Hematopoietic multipotent progenitor cell treated with erythropoietin and hydrocortisone succinate and interleukin-3 and kit ligand, for 8 days (in vitro differentiated cells): ENCODE results near the gene ADIPOQ.
"Not testable (repeated sequence)": the region's sequence is repeated elsewhere in the genome, so short reads cannot be mapped to it uniquely, and the experiment has no call there.

ENCODE experiments used
- DNase-seq: peaks from one replicate; pipeline ENCODE4 v3.0.0-alpha.2; 2015

ADIPOQ gene

DNA sequence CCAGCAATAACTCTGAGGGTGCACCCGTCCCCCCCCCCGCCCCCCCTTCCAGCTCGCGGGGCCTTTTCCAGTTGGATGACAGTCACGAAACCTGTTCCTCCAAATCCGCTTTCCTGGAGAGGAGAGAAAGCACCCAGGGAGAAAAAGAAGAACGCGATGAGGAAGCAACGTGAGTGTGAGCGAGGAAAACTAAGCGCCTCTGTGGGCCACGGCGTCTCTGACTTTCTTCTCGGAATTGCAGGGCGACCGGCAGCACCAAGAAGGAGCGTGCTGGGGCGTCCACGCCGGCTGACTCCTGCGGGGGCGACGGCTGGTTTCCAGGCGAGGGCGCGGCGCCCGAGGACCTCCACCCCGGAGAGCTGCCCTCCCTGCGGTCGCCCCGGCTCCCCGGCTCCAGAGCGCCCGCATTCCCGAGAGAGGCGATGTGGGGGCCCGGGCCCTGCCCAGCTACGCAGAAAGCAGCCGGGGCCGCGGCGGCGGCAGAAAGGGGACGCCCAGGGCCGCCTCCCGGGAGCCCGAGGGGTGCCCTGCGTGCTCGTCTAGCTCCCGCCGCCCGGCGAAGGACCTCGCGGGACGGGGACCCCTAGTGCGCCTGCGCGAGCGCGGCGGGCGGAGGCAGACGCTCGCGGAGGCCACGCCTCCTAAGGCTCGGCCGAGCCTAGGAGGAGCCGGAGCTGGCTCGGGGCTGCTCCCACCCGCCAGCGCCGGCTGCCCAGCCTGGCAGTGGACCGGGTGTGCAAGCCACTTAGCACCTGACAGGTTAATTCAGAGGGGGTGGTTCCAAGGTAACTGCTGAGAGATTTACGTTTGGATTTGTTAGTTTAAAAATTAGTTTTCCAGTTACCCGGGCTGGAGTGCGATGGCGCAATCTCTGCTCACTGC is 15.3 kb upstream of the ADIPOQ start:
- peak; percentile 90 for DNase-seq

DNA sequence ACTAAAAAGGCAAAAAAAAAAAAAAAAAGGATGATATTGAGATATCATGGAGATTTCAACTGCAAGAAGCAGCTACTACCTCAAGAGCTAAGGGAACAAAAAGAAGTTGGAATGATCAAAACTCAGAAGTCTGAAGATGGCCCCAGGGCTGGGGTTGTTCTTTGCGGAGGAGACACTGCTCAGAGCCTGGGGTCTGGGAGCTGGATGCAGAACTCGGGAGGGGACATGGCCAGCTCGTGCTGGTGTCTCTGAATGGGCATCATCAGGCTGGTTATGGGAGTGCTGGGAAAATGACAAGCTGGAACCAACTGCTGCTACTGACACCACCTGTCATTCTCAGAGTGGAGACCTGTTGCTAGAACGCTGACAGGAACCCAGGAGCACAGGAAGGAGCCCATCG is 14.2 kb upstream of the ADIPOQ start:
- no peak for DNase-seq

GRCh38 chr3:186831798-186832197 is 10.7 kb upstream of the ADIPOQ start:
- DNase-seq, result no peak

- no peak for DNase-seq
These were observed 10.2 kb upstream of the ADIPOQ start for GRCh38 chr3:186832276-186832675.

- no peak for DNase-seq
These were observed 2.5 kb upstream of the ADIPOQ start for GRCh38 chr3:186839874-186840641.

GRCh38 chr3:186841620-186842019 is 890 bp upstream of the ADIPOQ start:
- DNase-seq, result no peak

- DNase-seq, result no peak
These were observed 526 bp downstream of the ADIPOQ start for GRCh38 chr3:186843039-186843432.

GRCh38 chr3:186844908-186845307 is 2.4 kb downstream of the ADIPOQ start:
- no peak for DNase-seq

DNA sequence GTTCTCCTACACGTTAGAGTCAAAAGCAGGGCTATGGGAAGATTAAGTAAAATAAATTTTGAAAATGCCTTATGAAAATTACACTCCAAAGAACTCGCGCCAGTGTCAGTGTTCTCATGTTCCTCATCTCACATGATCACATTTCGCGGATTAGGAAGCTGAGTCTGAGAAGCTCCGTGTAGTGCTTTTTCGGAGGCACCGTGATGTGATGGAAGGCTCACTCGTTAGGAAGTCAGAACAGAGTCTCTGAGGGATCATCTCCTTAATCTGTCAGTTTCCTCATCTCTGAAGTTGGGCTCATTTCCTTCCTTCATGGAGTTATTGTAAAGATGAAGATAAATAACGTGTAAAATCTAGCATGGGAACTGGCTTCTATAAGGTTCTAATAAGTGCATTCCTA is 3.2 kb downstream of the ADIPOQ start:
- no peak for DNase-seq

GRCh38 chr3:186847437-186847836 is 4.9 kb downstream of the ADIPOQ start:
- no peak for DNase-seq

DNA sequence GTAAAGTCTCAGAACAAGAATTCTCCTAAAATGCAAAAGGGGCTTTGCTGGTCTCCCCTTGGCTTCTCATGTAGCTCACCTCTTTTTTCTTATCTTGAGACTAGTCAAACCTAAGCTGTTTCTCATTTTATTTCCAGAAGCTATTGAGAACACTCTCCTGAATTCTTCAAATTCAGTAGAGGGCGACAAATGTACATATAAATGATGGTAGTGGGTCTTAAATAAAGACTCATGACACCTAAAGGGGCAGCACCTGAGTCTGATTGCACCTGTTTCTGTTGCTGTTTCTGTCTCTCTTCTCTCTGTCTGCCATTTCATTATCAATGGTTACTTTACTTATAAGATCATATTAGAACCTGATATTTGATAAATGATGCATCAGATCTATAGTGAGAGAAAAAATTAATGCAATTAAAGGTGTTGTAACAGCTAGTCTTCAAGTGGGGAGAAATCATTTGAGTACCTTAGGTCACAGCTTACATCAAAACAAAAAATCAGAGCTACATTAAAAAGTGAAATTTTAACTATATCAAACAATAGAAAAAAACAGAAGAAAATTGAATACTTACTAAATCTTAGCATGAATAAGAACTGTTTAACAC is 7.0 kb downstream of the ADIPOQ start:
- peak; percentile 71 for DNase-seq

DNA sequence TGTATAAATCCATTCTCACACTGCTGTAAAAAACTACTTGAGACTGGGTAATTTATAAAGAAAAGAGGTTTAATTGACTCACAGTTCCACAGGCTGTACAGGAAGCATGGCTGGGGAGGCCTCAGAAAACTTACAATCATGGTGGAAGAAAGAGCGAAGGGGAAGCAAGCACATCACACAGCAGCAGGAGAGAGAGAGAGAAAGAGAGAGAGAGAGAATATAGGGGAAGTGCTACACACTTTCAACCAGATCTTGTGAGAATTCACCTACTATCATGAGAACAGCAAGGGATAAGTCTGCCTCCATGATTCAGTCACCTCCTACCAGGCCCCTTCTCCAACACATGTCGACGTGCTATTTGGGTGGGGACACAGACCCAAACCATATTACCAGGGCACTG is 9.3 kb downstream of the ADIPOQ start:
- DNase-seq, result not testable (repeated sequence)

DNA sequence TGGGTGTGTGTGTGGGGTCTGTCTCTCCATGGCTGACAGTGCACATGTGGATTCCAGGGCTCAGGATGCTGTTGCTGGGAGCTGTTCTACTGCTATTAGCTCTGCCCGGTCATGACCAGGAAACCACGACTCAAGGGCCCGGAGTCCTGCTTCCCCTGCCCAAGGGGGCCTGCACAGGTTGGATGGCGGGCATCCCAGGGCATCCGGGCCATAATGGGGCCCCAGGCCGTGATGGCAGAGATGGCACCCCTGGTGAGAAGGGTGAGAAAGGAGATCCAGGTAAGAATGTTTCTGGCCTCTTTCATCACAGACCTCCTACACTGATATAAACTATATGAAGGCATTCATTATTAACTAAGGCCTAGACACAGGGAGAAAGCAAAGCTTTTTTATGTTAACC is 10.5 kb downstream of the ADIPOQ start:
- DNase-seq, result no peak

- DNase-seq, result no peak
These were observed 11.6 kb downstream of the ADIPOQ start for GRCh38 chr3:186854146-186854545.

GRCh38 chr3:186854954-186855353 is 12.4 kb downstream of the ADIPOQ start:
- no peak for DNase-seq

GRCh38 chr3:186857743-186858142 is 15.2 kb downstream of the ADIPOQ start:
- no peak for DNase-seq

- DNase-seq, result not testable (repeated sequence)
These were observed 22.8 kb downstream of the ADIPOQ start for GRCh38 chr3:186865215-186865853.

DNA sequence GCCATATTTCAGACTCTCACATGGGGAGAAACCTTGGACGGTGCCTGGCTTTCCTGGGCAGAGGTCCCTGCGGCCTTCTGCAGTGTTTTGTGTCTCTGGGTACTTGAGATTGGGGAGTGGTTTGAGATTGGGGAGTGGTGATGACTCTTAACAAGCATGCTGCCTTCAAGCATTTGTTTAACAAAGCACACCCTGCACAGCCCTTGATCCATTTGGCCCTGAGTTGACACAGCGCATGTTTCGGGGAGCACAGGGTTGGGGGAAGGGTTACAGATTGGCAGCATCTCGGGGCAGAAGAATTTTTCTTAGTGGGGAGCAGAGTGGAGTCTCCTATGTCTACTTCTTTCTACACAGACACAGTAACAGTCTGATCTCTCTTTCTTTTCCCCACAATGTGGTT is 23.6 kb downstream of the ADIPOQ start:
- not testable (repeated sequence) for DNase-seq

DNA sequence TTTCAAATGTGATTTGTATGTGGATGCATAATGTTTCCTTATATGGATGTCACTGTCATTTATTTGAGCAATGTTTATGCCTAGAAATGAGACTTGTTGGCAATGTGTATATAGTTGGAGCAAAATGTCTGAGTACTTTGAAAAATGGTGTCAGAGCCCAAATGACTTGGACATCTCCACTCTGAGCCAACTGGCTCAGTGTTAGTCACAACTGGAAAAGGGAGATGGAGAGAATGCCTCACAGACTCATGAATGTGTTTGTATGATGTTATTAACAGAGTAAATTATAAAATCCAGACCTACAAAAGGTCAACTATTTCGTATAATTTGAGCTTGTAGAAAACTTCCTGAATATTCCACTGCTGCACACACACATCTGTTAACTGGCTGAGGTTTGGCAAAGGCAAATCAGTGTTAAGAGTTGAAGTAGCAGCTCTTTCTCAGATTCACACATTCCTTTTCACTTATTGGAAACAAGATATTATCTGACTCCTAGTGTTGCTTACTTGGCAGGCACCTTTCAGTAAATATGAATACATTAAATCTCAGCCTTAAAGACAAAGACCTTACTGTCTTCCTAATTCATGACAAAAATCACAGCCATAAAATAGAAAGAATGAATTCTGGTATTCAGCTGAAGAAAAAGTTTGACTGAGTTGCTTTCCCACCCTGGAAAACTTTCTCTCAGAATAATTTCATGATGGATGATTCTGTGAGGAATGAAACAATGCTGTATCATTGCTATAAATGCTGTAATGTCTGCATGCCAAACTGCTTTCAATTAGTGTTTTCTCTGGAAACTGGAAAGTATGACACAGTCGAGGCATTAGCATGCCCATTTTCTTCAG is 27.0 kb downstream of the ADIPOQ start:
- no peak for DNase-seq

GRCh38 chr3:186870421-186871201 is 28.1 kb downstream of the ADIPOQ start:
- no peak for DNase-seq

- DNase-seq, result peak; percentile 20
These were observed 29.0 kb downstream of the ADIPOQ start for GRCh38 chr3:186871403-186871924.
